HG02759 (cell line): ENCODE measurements around the gene ARMH3.
"Not testable (repeated sequence)": the region's sequence is repeated elsewhere in the genome, so short reads cannot be mapped to it uniquely, and the experiment has no call there.

ENCODE experiments used
- ATAC-seq: cut with Tn5 transposase; IDR thresholded peaks from one replicate; pipeline ENCODE4 v1.9.1; 2021; ENCODE audit warnings: mild to moderate bottlenecking, moderate library complexity; ENCODE audit not compliant: unreplicated experiment

The ARMH3 gene

GRCh38 chr10:101993221-101993620, 62.8 kb downstream of the ARMH3 start:
- no peak for ATAC-seq

GRCh38 chr10:101987136-101987535, 68.8 kb downstream of the ARMH3 start:
- no peak for ATAC-seq

GRCh38 chr10:101986624-101986971, 69.4 kb downstream of the ARMH3 start:
- no peak for ATAC-seq

- ATAC-seq = not testable (repeated sequence)
Observed at GRCh38 chr10:101980677-101981076, 75.3 kb downstream of the ARMH3 start.

- ATAC-seq = no peak
Observed at GRCh38 chr10:101974091-101974971, 81.6 kb downstream of the ARMH3 start.

GRCh38 chr10:101972761-101973160, 83.2 kb downstream of the ARMH3 start:
- no peak for ATAC-seq

- peak; percentile 16 for ATAC-seq
Observed at GRCh38 chr10:101969412-101969922, 86.5 kb downstream of the ARMH3 start.

- peak; percentile 54 for ATAC-seq
Observed at GRCh38 chr10:101968940-101969321, 87.0 kb downstream of the ARMH3 start.

- no peak for ATAC-seq
Observed at GRCh38 chr10:101968286-101968939, 87.6 kb downstream of the ARMH3 start.

GRCh38 chr10:101967713-101968112, 88.3 kb downstream of the ARMH3 start:
- ATAC-seq = no peak

GRCh38 chr10:101967119-101967518, 88.9 kb downstream of the ARMH3 start:
- ATAC-seq = no peak

GRCh38 chr10:101965075-101965765, 90.8 kb downstream of the ARMH3 start:
- ATAC-seq = no peak

GRCh38 chr10:101961591-101962498, 94.1 kb downstream of the ARMH3 start:
- ATAC-seq = no peak

GRCh38 chr10:101960879-101961395, 95.0 kb downstream of the ARMH3 start:
- ATAC-seq = no peak

- no peak for ATAC-seq
Observed at GRCh38 chr10:101959346-101959916, 96.5 kb downstream of the ARMH3 start.

GRCh38 chr10:101958691-101959090, 97.3 kb downstream of the ARMH3 start:
- ATAC-seq = no peak

- no peak for ATAC-seq
Observed at GRCh38 chr10:101956898-101957297, 99.1 kb downstream of the ARMH3 start.

GRCh38 chr10:101956117-101956516, 99.9 kb downstream of the ARMH3 start:
- ATAC-seq = no peak

GRCh38 chr10:101952191-101952590, 103.8 kb downstream of the ARMH3 start:
- ATAC-seq = no peak

- ATAC-seq = no peak
Observed at GRCh38 chr10:101950213-101950612, 105.8 kb downstream of the ARMH3 start.
